PFSK-1 (cell line): Measurements from ENCODE around the gene MFSD12.

Experiments
- FOXP2 ChIP-seq: optimal IDR thresholded peaks from 2 replicates; pipeline ENCODE3; 2011; ENCODE audit warnings: borderline replicate concordance, control low read depth, inconsistent platforms; ENCODE audit not compliant: insufficient read depth; ENCODE audit errors: extremely low read length, extremely low read depth
- POLR2AphosphoS5 ChIP-seq: IDR thresholded peaks from 2 replicates; pipeline ENCODE4 v1.6.1; 2012; ENCODE audit warnings: low read depth, mild to moderate bottlenecking, control low read depth, low read length, moderate library complexity
- SIN3A ChIP-seq: IDR thresholded peaks from 2 replicates; pipeline ENCODE4 v1.6.1; 2012; ENCODE audit warnings: mild to moderate bottlenecking, low read length, moderate library complexity, borderline replicate concordance; ENCODE audit not compliant: insufficient read depth
- TAF1 ChIP-seq: IDR thresholded peaks from 2 replicates; pipeline ENCODE4 v1.6.1; 2012; ENCODE audit warnings: low read length, control low read depth, borderline replicate concordance; ENCODE audit not compliant: insufficient read depth
- TF ChIP-seq, protein P1 (sequence below), 2 experiments: IDR thresholded peaks; 2 replicates each; pipeline versions ENCODE4 v1.6.1 to v1.8.0; 2011 to 2012; ENCODE audit warnings: low read depth in 2 of 2, low read length in 2 of 2, control low read depth in 1 of 2, inconsistent platforms in 1 of 2, mild to moderate bottlenecking in 1 of 2, moderate library complexity in 1 of 2; ENCODE audit not compliant: insufficient read depth in 1 of 2

The MFSD12 gene

DNA sequence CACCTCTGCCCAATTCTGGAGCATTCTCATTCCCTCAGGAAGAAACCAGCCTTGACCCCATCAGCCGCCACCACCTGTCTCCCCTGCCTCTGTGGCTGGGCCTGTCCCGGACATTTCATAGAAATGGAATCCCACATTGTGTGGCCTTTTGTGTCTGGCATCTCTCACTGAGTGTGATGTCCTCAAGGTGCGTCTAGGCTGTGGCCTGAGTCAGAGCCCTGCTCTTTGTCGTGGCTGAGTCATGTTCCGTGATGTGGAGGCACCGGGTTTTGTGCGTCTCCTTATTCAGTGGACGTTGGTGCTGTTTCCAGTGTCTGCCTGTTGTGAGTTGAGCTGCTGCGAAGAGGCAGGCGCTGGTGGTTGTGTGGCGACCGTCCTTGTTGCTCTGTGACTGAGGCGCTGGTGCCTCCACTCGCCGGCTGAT is 47.8 kb downstream of the MFSD12 start:
- no peak for TF ChIP-seq FOXP2
- no peak for TF ChIP-seq POLR2AphosphoS5
- no peak for TF ChIP-seq SIN3A
- no peak for TF ChIP-seq TAF1
- TF ChIP-seq, protein P1, sequence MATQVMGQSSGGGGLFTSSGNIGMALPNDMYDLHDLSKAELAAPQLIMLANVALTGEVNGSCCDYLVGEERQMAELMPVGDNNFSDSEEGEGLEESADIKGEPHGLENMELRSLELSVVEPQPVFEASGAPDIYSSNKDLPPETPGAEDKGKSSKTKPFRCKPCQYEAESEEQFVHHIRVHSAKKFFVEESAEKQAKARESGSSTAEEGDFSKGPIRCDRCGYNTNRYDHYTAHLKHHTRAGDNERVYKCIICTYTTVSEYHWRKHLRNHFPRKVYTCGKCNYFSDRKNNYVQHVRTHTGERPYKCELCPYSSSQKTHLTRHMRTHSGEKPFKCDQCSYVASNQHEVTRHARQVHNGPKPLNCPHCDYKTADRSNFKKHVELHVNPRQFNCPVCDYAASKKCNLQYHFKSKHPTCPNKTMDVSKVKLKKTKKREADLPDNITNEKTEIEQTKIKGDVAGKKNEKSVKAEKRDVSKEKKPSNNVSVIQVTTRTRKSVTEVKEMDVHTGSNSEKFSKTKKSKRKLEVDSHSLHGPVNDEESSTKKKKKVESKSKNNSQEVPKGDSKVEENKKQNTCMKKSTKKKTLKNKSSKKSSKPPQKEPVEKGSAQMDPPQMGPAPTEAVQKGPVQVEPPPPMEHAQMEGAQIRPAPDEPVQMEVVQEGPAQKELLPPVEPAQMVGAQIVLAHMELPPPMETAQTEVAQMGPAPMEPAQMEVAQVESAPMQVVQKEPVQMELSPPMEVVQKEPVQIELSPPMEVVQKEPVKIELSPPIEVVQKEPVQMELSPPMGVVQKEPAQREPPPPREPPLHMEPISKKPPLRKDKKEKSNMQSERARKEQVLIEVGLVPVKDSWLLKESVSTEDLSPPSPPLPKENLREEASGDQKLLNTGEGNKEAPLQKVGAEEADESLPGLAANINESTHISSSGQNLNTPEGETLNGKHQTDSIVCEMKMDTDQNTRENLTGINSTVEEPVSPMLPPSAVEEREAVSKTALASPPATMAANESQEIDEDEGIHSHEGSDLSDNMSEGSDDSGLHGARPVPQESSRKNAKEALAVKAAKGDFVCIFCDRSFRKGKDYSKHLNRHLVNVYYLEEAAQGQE (IDR thresholded peaks at IDR 0.05; ENCODE audit: insufficient read depth in 1 of 2, low read depth in 2 of 2, low read length in 2 of 2) = no peak

DNA sequence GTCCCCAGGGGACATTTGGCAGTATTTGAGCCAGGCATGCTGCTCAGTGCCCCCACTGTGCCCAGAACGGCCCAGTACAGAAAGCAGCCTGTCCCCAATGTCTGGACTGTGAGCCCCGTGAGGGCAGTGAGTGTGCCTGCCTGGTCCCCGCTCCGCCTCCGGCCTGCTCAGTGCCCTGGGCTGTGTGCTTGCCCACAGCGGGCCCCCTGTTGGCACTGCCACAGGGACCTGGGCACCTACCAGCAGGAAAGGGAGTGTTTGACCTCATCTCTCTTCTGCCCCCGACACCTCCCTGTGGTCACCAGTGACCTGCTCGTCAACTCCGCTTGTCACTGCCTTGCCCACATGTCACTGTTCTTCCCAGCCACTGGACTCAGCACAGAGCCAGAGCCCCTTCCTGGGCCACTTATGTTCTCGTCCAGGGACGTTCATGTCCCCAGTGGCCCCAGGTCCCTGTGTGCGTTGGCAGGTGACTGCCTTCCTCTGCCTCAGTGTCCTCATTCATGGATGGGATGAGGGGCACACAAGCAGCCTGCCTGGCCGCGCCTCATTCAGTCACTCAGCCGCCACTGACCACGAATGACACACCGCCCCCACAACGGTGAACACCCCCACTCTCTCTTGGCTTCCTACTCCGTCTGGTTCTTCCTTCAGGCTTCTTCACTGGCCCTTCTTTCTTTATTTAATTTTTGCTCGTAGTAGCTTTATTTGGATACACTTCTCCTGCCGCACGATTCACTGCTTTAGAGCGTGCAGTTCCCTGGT is 48.4 kb downstream of the MFSD12 start:
- TF ChIP-seq, protein P1 (IDR thresholded peaks at IDR 0.05; ENCODE audit: insufficient read depth in 1 of 2, low read depth in 2 of 2, low read length in 2 of 2) = no peak
- TF ChIP-seq FOXP2 (no peak), SIN3A (no peak), POLR2AphosphoS5 (no peak), TAF1 (no peak)

DNA sequence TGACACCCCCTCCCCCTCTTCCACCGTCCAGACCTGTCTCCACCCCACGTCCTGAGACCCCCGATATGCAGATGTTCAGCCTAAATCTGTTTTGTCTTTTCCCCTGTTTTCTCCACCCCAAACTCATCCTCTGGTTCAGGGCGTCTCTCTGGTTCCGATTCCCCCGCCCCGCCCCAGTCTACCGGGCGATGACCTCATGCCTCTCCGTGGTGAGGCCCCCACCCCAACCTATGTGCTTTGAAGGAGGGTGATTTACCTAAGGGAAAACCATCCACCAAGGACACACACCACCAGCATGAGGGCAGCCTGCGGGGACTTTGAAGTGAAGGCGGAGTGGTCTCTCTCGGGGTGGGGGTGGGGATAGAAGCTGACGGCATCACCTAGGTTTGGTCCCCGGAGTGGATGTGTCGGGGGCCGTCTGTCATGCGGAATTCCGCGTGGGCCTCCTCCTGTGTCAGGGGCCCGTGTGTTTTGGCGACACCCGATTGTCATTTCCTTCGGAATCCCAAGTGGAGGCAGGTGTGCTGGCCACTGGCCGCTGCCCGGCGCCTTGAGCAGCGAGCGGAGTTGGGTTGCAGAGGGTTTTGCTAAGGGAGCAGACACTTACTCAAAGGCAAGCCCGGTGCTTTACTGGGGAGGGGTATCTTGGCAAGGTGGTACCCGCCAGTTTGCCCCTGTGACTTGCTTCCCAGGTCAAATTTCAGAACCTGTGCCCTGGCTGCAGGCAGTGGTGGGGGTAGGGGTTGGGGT is 49.8 kb downstream of the MFSD12 start:
- TF ChIP-seq TAF1 (no peak), SIN3A (no peak), POLR2AphosphoS5 (no peak), FOXP2 (no peak)
- TF ChIP-seq, protein P1 (IDR thresholded peaks at IDR 0.05; ENCODE audit: insufficient read depth in 1 of 2, low read depth in 2 of 2, low read length in 2 of 2) = no peak

DNA sequence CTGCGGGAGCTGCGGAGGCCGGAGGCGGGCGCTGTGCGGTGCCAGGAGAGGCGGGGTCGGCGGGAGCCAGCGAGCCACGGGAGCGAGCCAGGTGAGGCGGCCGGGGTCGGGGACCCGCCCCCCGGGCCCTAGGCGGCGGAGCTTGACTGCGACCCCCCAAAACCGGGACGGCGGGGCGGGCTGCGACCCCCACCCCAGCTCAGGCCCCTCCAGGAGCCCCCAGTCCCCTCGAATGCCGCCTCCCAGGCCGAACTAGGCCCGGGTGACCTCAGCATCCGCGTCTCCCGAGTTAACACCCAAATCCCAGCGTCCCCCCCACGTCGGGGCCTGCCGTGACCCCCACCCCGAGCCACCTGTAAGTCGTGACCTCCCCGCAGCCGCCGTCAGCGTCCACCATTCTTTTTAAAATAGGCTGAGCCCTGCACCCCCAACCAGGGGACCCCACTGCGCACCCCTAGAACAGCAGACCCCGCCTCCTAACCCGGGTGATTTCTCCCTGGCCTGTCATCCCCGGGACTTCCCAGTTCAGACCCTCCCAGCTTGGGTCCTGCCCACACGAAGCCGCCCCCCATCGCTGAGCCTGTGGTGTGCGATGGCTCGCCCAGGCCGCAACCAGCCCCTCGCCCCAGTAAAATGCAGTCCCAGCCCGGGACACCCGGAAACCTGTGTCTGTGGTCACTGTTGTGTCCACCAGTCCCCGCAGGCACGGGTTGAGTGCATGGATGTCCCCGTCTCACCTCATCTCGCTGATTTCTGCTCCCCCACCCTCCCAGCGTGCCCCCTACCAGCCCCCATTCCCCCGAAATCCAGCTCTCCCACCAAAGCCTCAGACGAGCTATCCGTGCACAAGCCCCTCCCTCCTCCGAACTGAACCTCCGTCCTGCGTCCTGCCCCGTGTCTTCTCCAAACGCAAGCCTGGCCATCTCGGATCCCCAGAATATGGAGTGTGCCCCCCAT is 50.7 kb downstream of the MFSD12 start:
- TF ChIP-seq SIN3A = no peak
- TF ChIP-seq, protein P1 (IDR thresholded peaks at IDR 0.05; ENCODE audit: insufficient read depth in 1 of 2, low read depth in 2 of 2, low read length in 2 of 2) = no peak
- TF ChIP-seq TAF1 = no peak
- TF ChIP-seq POLR2AphosphoS5 = no peak
- no peak for TF ChIP-seq FOXP2
